Mesothelial cell of epicardium (in vitro differentiated cells): ENCODE measurements around the gene COL16A1. TPM values are rescaled to one million over a fixed set of nuclear protein-coding genes. Genes with fewer than 3 reads are reported as not detected.

ENCODE experiments used
- DNase-seq, 2 experiments: peaks; one replicate each; pipeline ENCODE4 v3.0.0; 2021; ENCODE audit warnings: low spot score in 2 of 2; ENCODE audit not compliant: unreplicated experiment in 2 of 2
- H3K27ac Mint-ChIP-seq: 2 replicates; pipeline ENCODE4 v1.8.0; 2021; ENCODE audit warnings: mixed read lengths
- H3K27me3 Mint-ChIP-seq: 2 replicates; pipeline ENCODE4 v1.8.0; 2021; ENCODE audit warnings: low read depth, mixed read lengths
- H3K36me3 Mint-ChIP-seq: 2 replicates; pipeline ENCODE4 v1.8.0; 2021; ENCODE audit warnings: mixed read lengths
- H3K4me1 Mint-ChIP-seq: 2 replicates; pipeline ENCODE4 v1.8.0; 2021; ENCODE audit warnings: mixed read lengths
- H3K4me3 Mint-ChIP-seq: 2 replicates; pipeline ENCODE4 v1.8.0; 2021; ENCODE audit warnings: mild to moderate bottlenecking, moderate library complexity, mixed read lengths
- H3K9me3 Mint-ChIP-seq: 2 replicates; pipeline ENCODE4 v1.8.0; 2021; ENCODE audit warnings: mixed read lengths
- total RNA-seq: library from RNA; stranded (reverse); gene quantifications from 3 replicates; pipeline ENCODE4 v1.2.1, GENCODE V29; 2021
- TF ChIP-seq, protein P1 (sequence below): fragments of 200-600 bp; sonication (generic); IDR thresholded peaks from one replicate; pipeline ENCODE4 v1.5.0; 2021; ENCODE audit warnings: antibody characterized with exemption; ENCODE audit not compliant: unreplicated experiment

The COL16A1 gene
- total RNA-seq, 1 donor from 2014 or later: 389 TPM

- Mint-ChIP-seq H3K4me3 (no peak overlapping the region), H3K9me3 (no peaks in the 10 kb centered on the region), H3K4me1 (peaks cover 22% of the 10 kb centered on the region), H3K27me3 (no peaks in the 10 kb centered on the region), H3K36me3 (peaks cover 26% of the 10 kb centered on the region), H3K27ac (peak overlapping the region; percentile 30)
- no peak for DNase-seq
- TF ChIP-seq, protein P1, sequence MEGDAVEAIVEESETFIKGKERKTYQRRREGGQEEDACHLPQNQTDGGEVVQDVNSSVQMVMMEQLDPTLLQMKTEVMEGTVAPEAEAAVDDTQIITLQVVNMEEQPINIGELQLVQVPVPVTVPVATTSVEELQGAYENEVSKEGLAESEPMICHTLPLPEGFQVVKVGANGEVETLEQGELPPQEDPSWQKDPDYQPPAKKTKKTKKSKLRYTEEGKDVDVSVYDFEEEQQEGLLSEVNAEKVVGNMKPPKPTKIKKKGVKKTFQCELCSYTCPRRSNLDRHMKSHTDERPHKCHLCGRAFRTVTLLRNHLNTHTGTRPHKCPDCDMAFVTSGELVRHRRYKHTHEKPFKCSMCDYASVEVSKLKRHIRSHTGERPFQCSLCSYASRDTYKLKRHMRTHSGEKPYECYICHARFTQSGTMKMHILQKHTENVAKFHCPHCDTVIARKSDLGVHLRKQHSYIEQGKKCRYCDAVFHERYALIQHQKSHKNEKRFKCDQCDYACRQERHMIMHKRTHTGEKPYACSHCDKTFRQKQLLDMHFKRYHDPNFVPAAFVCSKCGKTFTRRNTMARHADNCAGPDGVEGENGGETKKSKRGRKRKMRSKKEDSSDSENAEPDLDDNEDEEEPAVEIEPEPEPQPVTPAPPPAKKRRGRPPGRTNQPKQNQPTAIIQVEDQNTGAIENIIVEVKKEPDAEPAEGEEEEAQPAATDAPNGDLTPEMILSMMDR: no peak
Observed at GRCh38 chr1:31653717-31654473, 49.9 kb downstream of the COL16A1 start.

DNA sequence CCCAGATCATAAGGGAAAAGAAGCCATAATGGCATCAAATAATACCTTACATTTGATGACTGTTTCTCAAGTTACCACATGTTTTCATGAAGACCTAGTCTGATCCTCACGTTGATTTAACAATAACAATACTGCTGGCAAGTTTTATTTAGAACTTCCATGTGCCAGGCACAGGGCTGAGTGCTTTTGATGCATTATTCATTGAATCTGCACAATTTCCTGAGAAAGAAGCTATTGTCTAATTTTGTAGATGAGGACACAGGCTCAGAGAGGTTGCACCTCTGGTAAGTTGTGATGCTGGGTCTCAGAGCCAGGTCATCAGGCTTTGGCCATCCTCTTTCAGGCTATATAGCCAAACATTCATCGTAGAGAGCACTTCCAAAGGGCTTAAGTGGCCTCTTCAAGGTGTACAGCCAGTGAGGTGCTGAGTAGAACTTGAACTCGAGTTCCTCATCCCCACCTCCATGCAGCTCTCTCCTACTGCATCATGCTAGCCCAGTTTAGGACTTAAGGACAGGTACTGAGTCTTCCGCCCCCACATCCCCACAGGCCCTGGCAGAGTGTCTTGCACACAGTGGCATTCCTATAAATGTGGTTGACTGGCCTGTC, 50.8 kb downstream of the COL16A1 start:
- H3K27ac Mint-ChIP-seq: peak overlapping the region; percentile 30
- peaks cover 22% of the 10 kb centered on the region for H3K4me1 Mint-ChIP-seq
- H3K36me3 Mint-ChIP-seq: peaks cover 25% of the 10 kb centered on the region
- TF ChIP-seq, protein P1: no peak
- H3K9me3 Mint-ChIP-seq: no peaks in the 10 kb centered on the region
- no peak overlapping the region for H3K4me3 Mint-ChIP-seq
- no peak for DNase-seq
- H3K27me3 Mint-ChIP-seq: no peaks in the 10 kb centered on the region

GRCh38 chr1:31651766-31652165, 52.1 kb downstream of the COL16A1 start:
- Mint-ChIP-seq H3K4me3 (no peak overlapping the region), H3K4me1 (peaks cover 25% of the 10 kb centered on the region)

GRCh38 chr1:31651089-31651420, 52.8 kb downstream of the COL16A1 start:
- TF ChIP-seq, protein P1: no peak
- H3K27ac Mint-ChIP-seq: peak overlapping the region; percentile 90
- H3K4me3 Mint-ChIP-seq: no peak overlapping the region
- no peak for DNase-seq
- no peaks in the 10 kb centered on the region for H3K27me3 Mint-ChIP-seq
- peaks cover 21% of the 10 kb centered on the region for H3K36me3 Mint-ChIP-seq
- peaks cover 27% of the 10 kb centered on the region for H3K4me1 Mint-ChIP-seq
- H3K9me3 Mint-ChIP-seq: no peaks in the 10 kb centered on the region

More at GRCh38 chr1:31651766-31652165, 52.1 kb downstream of the COL16A1 start:
- Mint-ChIP-seq H3K9me3 (no peaks in the 10 kb centered on the region), H3K27ac (peak overlapping the region; percentile 90), H3K27me3 (no peaks in the 10 kb centered on the region), H3K36me3 (peaks cover 22% of the 10 kb centered on the region)
- TF ChIP-seq, protein P1: no peak
- DNase-seq: no peak

- H3K4me1 Mint-ChIP-seq: peaks cover 32% of the 10 kb centered on the region
- no peaks in the 10 kb centered on the region for H3K27me3 Mint-ChIP-seq
- peaks cover 15% of the 10 kb centered on the region for H3K36me3 Mint-ChIP-seq
- H3K4me3 Mint-ChIP-seq: no peak overlapping the region
- DNase-seq: no peak
- peak overlapping the region; percentile 90 for H3K27ac Mint-ChIP-seq
- H3K9me3 Mint-ChIP-seq: no peaks in the 10 kb centered on the region
- TF ChIP-seq, protein P1: no peak
Observed at GRCh38 chr1:31650161-31651088, 53.4 kb downstream of the COL16A1 start.
